HG03135 (cell line): ENCODE data around the gene PIK3CD.

Source experiments
- ATAC-seq: cut with Tn5 transposase; IDR thresholded peaks from one replicate; pipeline ENCODE4 v1.9.1; 2021; ENCODE audit warnings: mild to moderate bottlenecking, moderate library complexity; ENCODE audit not compliant: unreplicated experiment

The PIK3CD gene

GRCh38 chr1:9764550-9764949, 113.0 kb downstream of the PIK3CD start:
- ATAC-seq = no peak

GRCh38 chr1:9766759-9767442, 115.4 kb downstream of the PIK3CD start:
- no peak for ATAC-seq

- no peak for ATAC-seq
These were observed 116.6 kb downstream of the PIK3CD start for GRCh38 chr1:9767964-9768668.

- ATAC-seq = no peak
These were observed 117.5 kb downstream of the PIK3CD start for GRCh38 chr1:9768983-9769382.

GRCh38 chr1:9770298-9770697, 118.8 kb downstream of the PIK3CD start:
- no peak for ATAC-seq

- ATAC-seq = no peak
These were observed 123.5 kb downstream of the PIK3CD start for GRCh38 chr1:9774712-9775679.

- no peak for ATAC-seq
These were observed 125.2 kb downstream of the PIK3CD start for GRCh38 chr1:9776685-9777084.
